ENCODE results near the gene LYST. TPM values are rescaled to one million over a fixed set of nuclear protein-coding genes. Genes with fewer than 3 reads are reported as not detected.
A peak's percentile ranks its signal among the peaks of the same experiment; 100 is the strongest.

Gene LYST
- total and polyA plus RNA-seq, 2 of the 8 experiments (the other 6 are each of a cell fraction or from before 2014, with no cell fraction given), result 0.29 to 0.58 TPM

DNA sequence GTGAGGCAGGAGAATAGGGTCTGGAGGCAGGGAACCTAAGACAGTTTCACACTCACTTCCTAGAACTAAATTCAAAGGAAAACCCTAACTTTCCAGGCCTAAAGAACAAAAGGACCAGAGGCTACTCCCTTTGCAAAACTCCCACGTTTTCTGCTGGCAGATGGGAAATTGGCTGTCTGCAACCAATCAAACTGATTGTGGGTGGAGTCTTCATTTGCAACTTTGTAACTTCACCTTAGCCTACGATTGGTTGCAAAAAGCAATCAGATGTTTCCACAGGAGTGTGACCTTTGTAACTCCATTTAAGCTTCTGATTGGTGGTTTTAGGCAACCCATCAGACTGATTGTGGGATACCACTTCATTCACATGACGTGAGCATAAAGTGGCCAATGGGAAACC is 197.4 kb downstream of the LYST start:
- no peaks in the 10 kb centered on the region for H4K20me1 ChIP-seq (replicated peaks in 1 of 2; ENCODE audit: control insufficient read depth in 1 of 2, insufficient read depth in 2 of 2, low read length in 2 of 2)
- peak; percentile 74 for FAIRE-seq
- no peak overlapping the region for H2BK120ac ChIP-seq (replicated peaks; ENCODE audit: low read depth, low read length)
- no peak overlapping the region for H4K8ac ChIP-seq (ENCODE audit: extremely low read depth, insufficient read depth, low read length)
- H2BK5ac ChIP-seq (ENCODE audit: low read depth, low read length), result peak overlapping the region; percentile 68; the same call in 1 of the 2 replicates
- no peak overlapping the region for H4K5ac ChIP-seq (ENCODE audit: insufficient read length, low read depth, low read length)
- no peak overlapping the region for H2AFZ ChIP-seq (ENCODE audit: low read length)
- no peak for DNase-seq (ENCODE audit: low read depth in 1 of 2, low spot score in 2 of 2)
- H2BK12ac ChIP-seq (ENCODE audit: low read depth, low read length), result peak overlapping the region; percentile 64; the same call in 1 of the 2 replicates
- H2BK15ac ChIP-seq (ENCODE audit: low read length), result no peak overlapping the region
- H3K14ac ChIP-seq (ENCODE audit: insufficient read length), result no peak overlapping the region
- 62% methylated on average over 3 of the region's 3 CpGs; no CpG with 5 or more reads in 1 of the 2 experiments for WGBS, 2 experiments (ENCODE audit: extremely low coverage in 1 of 2, insufficient coverage in 1 of 2, insufficient read length in 1 of 2, insufficient replicate concordance in 2 of 2, low coverage in 1 of 2, low lambda C conversion rate in 2 of 2, missing lambda C conversion rate in 1 of 2)
- H3K23ac ChIP-seq (ENCODE audit: insufficient read length), result no peak overlapping the region
- no peak overlapping the region for H4K91ac ChIP-seq (replicated peaks; ENCODE audit: insufficient read length, low read length)
- H3K18ac ChIP-seq (ENCODE audit: extremely low read depth, low read length), result no peak overlapping the region
- H3K4me2 ChIP-seq (ENCODE audit: insufficient read depth in 1 of 2, low read depth in 2 of 2, low read length in 2 of 2), result no peak overlapping the region; a peak in 1 of 4 replicates
- H3K4me3 ChIP-seq (ENCODE audit: extremely low read depth in 1 of 4, insufficient read depth in 2 of 4, low read depth in 3 of 4, low read length in 4 of 4), result peak overlapping the region in 1 of 4 experiments; percentile 52; a peak in 1 of 8 replicates
- no peak overlapping the region for H3K56ac ChIP-seq (replicated peaks; ENCODE audit: insufficient read length, low read depth, low read length)
- H3K9me3 ChIP-seq (ENCODE audit: insufficient read depth in 2 of 2, low read depth in 1 of 2, low read length in 1 of 2), result no peaks in the 10 kb centered on the region
- no peaks in the 10 kb centered on the region; a peak in 1 of 8 replicates for H3K36me3 ChIP-seq (ENCODE audit: control insufficient read depth in 2 of 4, insufficient read depth in 4 of 4, low read length in 3 of 4)
- H3K27me3 ChIP-seq (replicated peaks in 1 of 4; ENCODE audit: control insufficient read depth in 3 of 4, extremely low read depth in 1 of 4, insufficient read depth in 3 of 4, low read length in 3 of 4), result no peaks in the 10 kb centered on the region
- H2AK5ac ChIP-seq (ENCODE audit: low read depth, low read length), result no peak overlapping the region
- TF ChIP-seq BACH1 (IDR thresholded peaks at IDR 0.05; ENCODE audit: low read length), result no peak
- TF ChIP-seq SIRT6 (IDR thresholded peaks at IDR 0.05; ENCODE audit: low read length), result no peak
- TF ChIP-seq TAF7 (optimal IDR thresholded peaks at IDR 0.05; ENCODE audit: borderline replicate concordance, low read depth, low read length), result peak; percentile 58
- TF ChIP-seq POLR2A (IDR thresholded peaks at IDR 0.05; ENCODE audit: control extremely low read depth in 1 of 2, low read depth in 2 of 2, low read length in 2 of 2), result 0 out of 3 replicates have a peak, but pooled peaks of 1 of the 2 experiments have one; percentile 34
- no peak for TF ChIP-seq RXRA (IDR thresholded peaks at IDR 0.05; ENCODE audit: insufficient read depth, low read depth, low read length)
- TF ChIP-seq SIN3A (conservative IDR thresholded peaks at IDR 0.05 in 1 of 2, IDR thresholded peaks at IDR 0.05 in 1 of 2; ENCODE audit: low read depth in 1 of 2, low read length in 2 of 2), result no peak
- TF ChIP-seq SP1 (IDR thresholded peaks at IDR 0.05; ENCODE audit: low read depth, low read length), result 0 out of 2 replicates have a peak, but pooled peaks have one; percentile 15
- TF ChIP-seq E2F6 (IDR thresholded peaks at IDR 0.05), result peak; percentile 74; the same call in 1 of the 2 replicates
- TF ChIP-seq, protein P1, sequence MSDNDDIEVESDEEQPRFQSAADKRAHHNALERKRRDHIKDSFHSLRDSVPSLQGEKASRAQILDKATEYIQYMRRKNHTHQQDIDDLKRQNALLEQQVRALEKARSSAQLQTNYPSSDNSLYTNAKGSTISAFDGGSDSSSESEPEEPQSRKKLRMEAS (IDR thresholded peaks at IDR 0.05), result peak; percentile 42; the same call in 1 of the 2 replicates
- peak; percentile 9; the same call in 1 of the 2 replicates for TF ChIP-seq TBP (IDR thresholded peaks at IDR 0.05; ENCODE audit: low read depth, low read length)
- peaks cover 0 to 20% (median 11%) of the 10 kb centered on the region in 4 experiments; a peak in 5 of 7 replicates for H3K4me1 ChIP-seq (replicated peaks in 1 of 4; ENCODE audit: control insufficient read depth in 3 of 4, insufficient read depth in 4 of 4, low read length in 3 of 4)
- CTCF ChIA-PET (ENCODE audit: partially characterized antibody), result interaction anchor here (1.2 kb wide), 1 partner anchor 10 kb away, joined by 4 read pairs; no protein-coding TSS in a partner anchor
- peaks cover 0 to 33% of the 10 kb centered on the region in 2 experiments; a peak in 2 of 4 replicates for H3K79me2 ChIP-seq (ENCODE audit: control insufficient read depth in 1 of 2, insufficient read depth in 2 of 2, low read length in 2 of 2)
- POLR2A ChIA-PET (ENCODE audit: partially characterized antibody), result interaction anchor here (0.9 to 2.0 kb wide), 8 partner anchors 9 to 164 kb away, joined by 3 to 6 read pairs (median 3); partner anchors contain the start of genes B3GALNT2 and GNG4
- H3K79me1 ChIP-seq (ENCODE audit: low read depth, low read length), result no peaks in the 10 kb centered on the region
- 0 out of 2 replicates have a peak overlapping the region, but pooled peaks have one; percentile 40 for H2BK20ac ChIP-seq (ENCODE audit: low read length)
- peak overlapping the region; percentile 78 for H3K27ac ChIP-seq (ENCODE audit: low read depth, low read length)
- H3K4ac ChIP-seq (replicated peaks; ENCODE audit: insufficient read length, low read depth, low read length), result no peak overlapping the region
- peaks cover 8% of the 10 kb centered on the region; the same call in 1 of the 2 replicates for H3K23me2 ChIP-seq (ENCODE audit: low read depth, low read length)
- no peak overlapping the region for H3K9ac ChIP-seq (replicated peaks in 1 of 4; ENCODE audit: extremely low read depth in 1 of 4, low read depth in 3 of 4, low read length in 3 of 4)

Measured in H1 (cell line).